GM18951 (cell line): ENCODE data around the gene SPNS2.

Experiments used
- POLR2A ChIP-seq: IDR thresholded peaks from 4 replicates; pipeline ENCODE4 v1.6.1; 2011; ENCODE audit warnings: mild to moderate bottlenecking; ENCODE audit not compliant: insufficient read length, insufficient read depth; ENCODE audit errors: extremely low read depth
- in situ Hi-C: fragments of 300-500 bp; cut with MboI; formaldehyde crosslinking; loops from one replicate; pipeline ENCODE4 v1.12.0; 2022; ENCODE audit warnings: low sequenced_read_pairs, mixed read lengths, inconsistent platforms; ENCODE audit not compliant: unreplicated experiment

SPNS2 gene

GRCh38 chr17:4551796-4552525 is 53.3 kb downstream of the SPNS2 start:
- no peak for TF ChIP-seq POLR2A
- in situ Hi-C loops = loop anchor here (25.0 kb wide), 1 partner anchor 335 kb away; the partner anchor contains the start of gene C17orf107

- in situ Hi-C loops = loop anchor here (25.0 kb wide), 1 partner anchor 334 kb away; the partner anchor contains the start of gene C17orf107
- no peak for TF ChIP-seq POLR2A
Observed at GRCh38 chr17:4553669-4554068, 55.0 kb downstream of the SPNS2 start.

DNA sequence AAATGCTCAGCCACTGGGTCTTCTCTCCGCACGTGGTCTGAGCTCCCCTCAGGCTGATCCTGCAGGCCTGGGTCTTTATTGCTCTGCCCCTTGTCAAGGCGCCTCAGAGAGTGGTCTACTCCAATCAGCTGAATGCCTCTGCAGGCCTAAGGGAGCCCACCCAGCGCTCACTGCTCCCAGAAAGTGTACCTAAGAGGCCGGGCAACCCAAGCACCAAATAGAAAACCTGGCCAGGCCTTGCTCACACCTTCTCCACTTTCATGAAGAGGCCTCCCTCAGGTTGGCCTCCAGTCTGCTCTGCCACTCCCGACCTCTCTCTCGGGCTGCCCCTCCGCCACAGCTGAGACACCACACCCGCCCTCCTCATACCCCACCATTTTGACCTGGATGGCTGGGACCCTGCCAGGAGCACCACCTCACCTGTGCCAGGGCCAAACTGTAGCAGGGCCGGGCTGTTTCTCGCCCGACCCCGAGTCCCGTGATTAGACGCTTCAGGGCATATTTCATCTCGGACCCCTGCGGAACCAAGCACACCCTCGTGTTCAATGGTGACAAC is 55.8 kb downstream of the SPNS2 start:
- in situ Hi-C loops = loop anchor here (25.0 kb wide), 1 partner anchor 333 kb away; the partner anchor contains the start of gene C17orf107
- no peak for TF ChIP-seq POLR2A

DNA sequence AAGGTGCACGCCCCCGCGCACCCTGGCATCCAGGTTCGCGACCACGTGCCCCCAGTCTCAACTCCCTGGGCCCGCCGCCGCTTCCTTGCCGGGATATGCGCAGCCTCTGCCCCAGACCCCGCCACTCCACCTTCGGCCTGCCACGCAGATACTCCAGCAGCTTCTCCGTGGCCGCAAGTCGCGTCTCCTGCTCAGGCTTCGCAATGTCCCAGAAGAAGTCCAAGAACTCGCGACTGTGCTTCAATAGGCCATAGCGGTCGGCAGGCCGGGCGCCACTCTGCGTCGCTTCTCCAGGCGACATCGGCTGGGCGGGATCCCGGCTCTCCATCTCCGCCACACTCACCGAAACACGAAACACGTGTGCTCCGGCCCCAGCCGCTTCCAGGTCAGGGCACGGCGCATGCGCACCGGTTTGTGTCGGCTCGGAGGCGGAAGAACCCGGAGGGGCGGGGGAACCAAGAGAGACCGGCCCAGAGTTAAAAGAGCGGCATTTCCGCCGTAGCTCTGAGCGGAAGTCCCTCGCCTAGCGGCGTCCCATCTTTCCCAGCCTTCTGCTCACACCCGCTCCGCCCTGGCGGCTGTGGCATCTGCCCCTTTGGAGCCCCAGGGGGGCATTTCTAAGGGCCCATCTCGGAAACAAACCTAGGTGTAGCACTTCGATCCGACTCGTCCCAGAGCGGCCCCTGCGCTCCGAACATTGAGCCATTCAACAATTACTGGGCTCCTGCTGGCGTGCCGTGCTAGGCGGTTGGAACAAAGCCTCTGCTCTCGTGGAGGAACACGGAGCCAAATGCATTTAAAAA is 56.5 kb downstream of the SPNS2 start, which contains the start of gene MYBBP1A:
MYBBP1A (minus strand) TSS at position 388 of the 803 bp plus-strand sequence; CDS start at position 328, 60 bp downstream.
- TF ChIP-seq POLR2A = peak; percentile 96

GRCh38 chr17:4555873-4556759 is 57.4 kb downstream of the SPNS2 start:
- in situ Hi-C loops = loop anchor here (25.0 kb wide), 1 partner anchor 331 kb away; the partner anchor contains the start of gene C17orf107
- no peak for TF ChIP-seq POLR2A

More for the DNA sequence above, 56.5 kb downstream of the SPNS2 start, which contains the start of gene MYBBP1A:
- in situ Hi-C loops = loop anchor here (25.0 kb wide), 1 partner anchor 332 kb away; the partner anchor contains the start of gene C17orf107

- in situ Hi-C loops = loop anchor here (25.0 kb wide), 1 partner anchor 330 kb away; the partner anchor contains the start of gene C17orf107
- TF ChIP-seq POLR2A = no peak
Observed at GRCh38 chr17:4556996-4557395, 58.3 kb downstream of the SPNS2 start.

GRCh38 chr17:4557626-4558346 is 59.1 kb downstream of the SPNS2 start:
- in situ Hi-C loops = loop anchor here (25.0 kb wide), 1 partner anchor 330 kb away; the partner anchor contains the start of gene C17orf107
- no peak for TF ChIP-seq POLR2A

DNA sequence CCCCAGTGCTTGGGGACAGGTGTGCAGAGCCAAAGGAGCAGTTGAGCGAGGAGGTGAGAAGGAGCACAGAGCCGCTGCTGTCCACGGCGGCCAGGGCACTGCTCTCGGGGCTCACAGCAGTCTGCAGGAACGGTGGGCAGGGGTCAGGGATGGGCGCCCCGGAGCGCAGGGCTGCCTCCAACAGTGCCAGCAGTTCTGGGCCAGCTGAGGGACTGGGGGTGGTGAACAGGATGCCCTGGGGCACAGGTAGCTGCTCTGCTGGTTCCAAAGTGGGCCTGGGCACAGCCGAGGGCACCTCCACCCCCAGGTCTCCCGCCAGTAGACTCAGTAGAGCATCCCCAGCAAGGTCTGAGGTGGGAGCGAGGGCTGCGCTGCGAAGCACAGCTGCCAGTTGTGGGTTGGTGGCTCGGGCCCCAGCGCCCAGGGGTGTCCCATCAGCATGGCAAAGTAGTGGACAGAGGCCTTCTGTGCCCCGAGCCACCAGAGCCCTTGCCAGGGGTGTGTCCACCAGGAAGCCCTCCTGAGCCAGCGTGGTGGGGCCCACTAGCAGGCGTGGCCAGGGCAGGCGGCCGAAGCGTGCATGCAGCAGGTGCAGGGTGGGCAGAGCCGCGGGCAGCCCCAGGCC is 59.8 kb downstream of the SPNS2 start:
- in situ Hi-C loops = loop anchor here (25.0 kb wide), 1 partner anchor 329 kb away; the partner anchor contains the start of gene C17orf107
- TF ChIP-seq POLR2A = no peak

DNA sequence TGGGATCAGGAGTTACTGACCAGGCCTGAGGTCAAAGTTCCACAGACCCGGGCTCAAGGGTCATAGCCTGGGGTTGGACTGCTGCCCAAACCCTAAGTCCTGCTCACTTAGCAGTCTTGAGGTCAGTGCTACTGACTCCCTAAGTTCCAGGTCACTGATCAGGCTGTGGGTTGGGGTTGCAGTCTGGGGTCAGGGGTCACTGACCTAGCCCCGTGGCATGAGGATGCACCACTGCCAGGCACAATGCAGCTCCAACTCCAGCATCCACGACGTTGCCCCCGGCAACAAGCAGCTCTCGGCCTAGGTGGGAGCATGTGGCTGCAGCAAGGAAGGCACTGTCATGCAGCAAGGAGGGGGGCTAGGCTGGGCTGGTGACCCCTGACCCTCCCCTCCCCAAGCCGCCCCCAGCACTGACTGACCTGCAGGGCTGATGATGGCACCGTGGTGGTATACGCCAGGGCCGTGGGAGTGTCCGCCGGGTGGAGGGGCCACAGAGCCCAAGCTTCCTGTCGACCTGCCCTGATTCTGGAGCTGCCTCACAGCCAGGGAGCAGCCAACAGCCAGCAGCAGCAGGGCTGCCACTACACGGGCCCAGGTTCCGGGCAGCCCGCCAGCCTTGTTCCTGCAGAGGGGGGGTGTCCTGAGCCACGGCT is 60.6 kb downstream of the SPNS2 start:
- no peak for TF ChIP-seq POLR2A
- in situ Hi-C loops = loop anchor here (25.0 kb wide), 1 partner anchor 328 kb away; the partner anchor contains the start of gene C17orf107

- TF ChIP-seq POLR2A = no peak
- in situ Hi-C loops = loop anchor here (25.0 kb wide), 1 partner anchor 327 kb away; the partner anchor contains the start of gene C17orf107
Observed at GRCh38 chr17:4559966-4560365, 61.3 kb downstream of the SPNS2 start.
